HepG2 (cell line): ENCODE measurements around the gene RETREG2. TPM values are rescaled to one million over a fixed set of nuclear protein-coding genes. Genes with fewer than 3 reads are reported as not detected.

Experiments
- DNMT3B ChIP-seq: conservative IDR thresholded peaks from 2 replicates; pipeline ENCODE4 v1.6.1; 2016; ENCODE audit warnings: missing biosample characterization, control low read depth
- GATA4 ChIP-seq: sonication (generic); IDR thresholded peaks from 2 replicates; pipeline ENCODE4 v1.6.1; 2016; ENCODE audit warnings: antibody characterized with exemption, low read depth, borderline replicate concordance
- NFAT5 ChIP-seq: sonication (generic); formaldehyde crosslinking; IDR thresholded peaks from 2 replicates; pipeline ENCODE4 v1.4.0; 2020; ENCODE audit warnings: missing genetic modification reagents
- RFX3 ChIP-seq: IDR thresholded peaks from 2 replicates; pipeline ENCODE4 v1.6.1; 2016; ENCODE audit warnings: missing biosample characterization, missing genetic modification reagents
- SMYD3 ChIP-seq: sonication (generic); formaldehyde crosslinking; IDR thresholded peaks from 2 replicates; pipeline ENCODE4 v1.8.1; 2023; ENCODE audit warnings: mild to moderate bottlenecking, missing genetic modification reagents
- THAP7 ChIP-seq: sonication (generic); formaldehyde crosslinking; IDR thresholded peaks from 2 replicates; pipeline ENCODE4 v1.8.1; 2023; ENCODE audit warnings: mild to moderate bottlenecking, missing genetic modification reagents
- ZBTB46 ChIP-seq: sonication (generic); formaldehyde crosslinking; IDR thresholded peaks from 2 replicates; pipeline ENCODE4 v1.4.0; 2020; ENCODE audit warnings: mild to moderate bottlenecking, missing genetic modification reagents, borderline replicate concordance
- ZFP91 ChIP-seq: sonication (generic); formaldehyde crosslinking; IDR thresholded peaks from 2 replicates; pipeline ENCODE4 v1.9.0; 2022; ENCODE audit warnings: missing genetic modification reagents, mild to moderate bottlenecking, borderline replicate concordance
- ZNF280D ChIP-seq: sonication (generic); formaldehyde crosslinking; IDR thresholded peaks from 2 replicates; pipeline ENCODE4 v1.5.1; 2020; ENCODE audit warnings: mild to moderate bottlenecking, missing genetic modification reagents
- ZNF468 ChIP-seq: sonication (generic); formaldehyde crosslinking; IDR thresholded peaks from 2 replicates; pipeline ENCODE4 v1.8.0; 2022; ENCODE audit warnings: mild to moderate bottlenecking, moderate library complexity, missing genetic modification reagents
- polyA plus RNA-seq, 8 experiments: library from polyadenylated mRNA; depleted of rRNA in 3 of 8; stranded (reverse) in 7 of 8; unstranded in 1 of 8; fragments of >200 nt; fragmentation: Illumina TruSeq in 4 of 8; extraction: Trizol in 4 of 8; gene quantifications; 2 replicates each; pipeline versions ENCODE4 v1.2.1 to v1.2.3, GENCODE V29; 2011 to 2016; ENCODE audit warnings: low read depth in 4 of 8, missing spikeins in 1 of 8, mixed read lengths in 1 of 8; ENCODE audit not compliant: insufficient read depth in 1 of 8
- total RNA-seq, 5 experiments: library from RNA; depleted of rRNA; stranded (reverse); fragments of >200 nt; fragmentation: Illumina TruSeq; extraction: Trizol; gene quantifications; 2 replicates each; pipeline ENCODE4 v1.2.3, GENCODE V29; 2016; ENCODE audit warnings: low read depth in 1 of 5
- TF ChIP-seq, protein P1 (sequence below): sonication (generic); formaldehyde crosslinking; IDR thresholded peaks from 2 replicates; pipeline ENCODE4 v1.5.0; 2020; ENCODE audit warnings: missing genetic modification reagents, mild to moderate bottlenecking, borderline replicate concordance

The RETREG2 gene
- total and polyA plus RNA-seq, 2 of the 13 experiments (the other 11 are each of a cell fraction or from before 2014, with no cell fraction given): 86.0 to 134 TPM

DNA sequence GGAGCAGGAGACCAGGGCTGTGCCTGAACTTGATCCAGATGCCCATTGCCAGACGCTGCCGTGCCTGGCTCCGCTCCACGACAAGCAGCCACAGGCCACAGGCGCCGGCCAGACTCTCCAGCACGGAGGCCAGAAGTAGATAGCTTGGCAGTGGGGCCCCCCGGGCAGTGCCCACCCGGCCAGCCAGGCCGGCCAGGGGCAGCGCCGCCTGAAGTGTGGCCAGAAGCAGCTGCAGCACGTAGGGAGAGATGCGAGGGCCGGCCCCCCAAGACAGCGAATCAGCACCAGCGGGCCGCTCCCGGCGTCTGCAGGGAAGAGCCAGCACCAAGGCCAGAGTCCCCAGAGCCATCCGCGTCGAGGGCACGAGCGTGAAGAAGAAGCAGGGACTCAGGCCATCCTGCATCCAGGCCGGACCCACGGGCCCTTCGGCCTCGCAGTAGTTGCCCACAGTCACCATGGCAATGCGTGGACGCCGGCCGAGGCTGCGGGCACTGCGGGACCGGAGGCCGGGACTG, 40.2 kb downstream of the RETREG2 start (continued):
- TF ChIP-seq ZNF280D (no peak), THAP7 (CRISPR knock-in tag) (0 out of 2 replicates have a peak, but pooled peaks have one; percentile 16), ZFP91 (no peak), ZNF468 (CRISPR knock-in tag) (0 out of 2 replicates have a peak, but pooled peaks have one; percentile 21), ZBTB46 (0 out of 2 replicates have a peak, but pooled peaks have one; percentile 34), DNMT3B (CRISPR knock-in tag) (0 out of 2 replicates have a peak, but pooled peaks have one; percentile 7), SMYD3 (peak; percentile 5; the same call in 1 of the 2 replicates), GATA4 (no peak), RFX3 (CRISPR knock-in tag) (peak; percentile 70), NFAT5 (CRISPR knock-in tag) (peak; percentile 69; the same call in 1 of the 2 replicates)
- TF ChIP-seq, protein P1, sequence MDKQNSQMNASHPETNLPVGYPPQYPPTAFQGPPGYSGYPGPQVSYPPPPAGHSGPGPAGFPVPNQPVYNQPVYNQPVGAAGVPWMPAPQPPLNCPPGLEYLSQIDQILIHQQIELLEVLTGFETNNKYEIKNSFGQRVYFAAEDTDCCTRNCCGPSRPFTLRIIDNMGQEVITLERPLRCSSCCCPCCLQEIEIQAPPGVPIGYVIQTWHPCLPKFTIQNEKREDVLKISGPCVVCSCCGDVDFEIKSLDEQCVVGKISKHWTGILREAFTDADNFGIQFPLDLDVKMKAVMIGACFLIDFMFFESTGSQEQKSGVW: peak; percentile 55
